Esophagus muscularis mucosa (tissue), 4 donors: ENCODE data around the gene ETFBKMT.

ENCODE experiments used
- EP300 ChIP-seq: sonication (generic); formaldehyde crosslinking; IDR thresholded peaks from one replicate; pipeline ENCODE4 v1.6.1; 2017; ENCODE audit warnings: antibody characterized with exemption
- POLR2AphosphoS5 ChIP-seq, 2 donors: sonication (generic); formaldehyde crosslinking; IDR thresholded peaks; one replicate each; pipeline ENCODE4 v1.6.1; 2017; ENCODE audit warnings: antibody characterized with exemption in 2 of 2
- TF ChIP-seq, protein P1 (sequence below), 3 experiments: fragments of 200-600 bp in 2 of 3; fragments of 450-650 bp in 1 of 3; sonication (generic) in 2 of 3; IDR thresholded peaks; one replicate each; pipeline ENCODE4 v1.5.1; 2017 to 2019; ENCODE audit warnings: antibody characterized with exemption in 3 of 3, mild to moderate bottlenecking in 2 of 3, moderate library complexity in 1 of 3

DNA sequence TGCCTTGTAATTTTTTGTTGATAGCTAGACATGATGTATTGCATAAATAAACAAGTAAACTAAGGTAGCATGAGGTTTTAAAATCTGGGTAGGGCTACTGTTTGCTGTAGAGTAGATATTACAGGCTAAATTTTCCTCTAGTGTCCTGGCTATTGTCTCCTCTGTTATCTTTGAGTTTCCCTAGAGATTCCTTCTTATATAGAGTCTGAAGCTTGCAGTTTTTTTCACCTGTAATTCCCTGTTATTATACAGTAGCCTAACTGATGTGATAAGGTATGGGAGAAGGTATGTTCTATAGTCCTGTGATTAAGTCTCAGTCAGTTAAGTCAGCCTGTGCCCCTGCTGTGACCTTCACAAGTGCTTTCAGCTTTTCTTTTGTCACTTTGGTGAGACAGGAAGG, 9.5 kb downstream of the ETFBKMT start:
- no peak for TF ChIP-seq EP300
- no peak for TF ChIP-seq POLR2AphosphoS5 (IDR thresholded peaks at IDR 0.05)
- TF ChIP-seq, protein P1, sequence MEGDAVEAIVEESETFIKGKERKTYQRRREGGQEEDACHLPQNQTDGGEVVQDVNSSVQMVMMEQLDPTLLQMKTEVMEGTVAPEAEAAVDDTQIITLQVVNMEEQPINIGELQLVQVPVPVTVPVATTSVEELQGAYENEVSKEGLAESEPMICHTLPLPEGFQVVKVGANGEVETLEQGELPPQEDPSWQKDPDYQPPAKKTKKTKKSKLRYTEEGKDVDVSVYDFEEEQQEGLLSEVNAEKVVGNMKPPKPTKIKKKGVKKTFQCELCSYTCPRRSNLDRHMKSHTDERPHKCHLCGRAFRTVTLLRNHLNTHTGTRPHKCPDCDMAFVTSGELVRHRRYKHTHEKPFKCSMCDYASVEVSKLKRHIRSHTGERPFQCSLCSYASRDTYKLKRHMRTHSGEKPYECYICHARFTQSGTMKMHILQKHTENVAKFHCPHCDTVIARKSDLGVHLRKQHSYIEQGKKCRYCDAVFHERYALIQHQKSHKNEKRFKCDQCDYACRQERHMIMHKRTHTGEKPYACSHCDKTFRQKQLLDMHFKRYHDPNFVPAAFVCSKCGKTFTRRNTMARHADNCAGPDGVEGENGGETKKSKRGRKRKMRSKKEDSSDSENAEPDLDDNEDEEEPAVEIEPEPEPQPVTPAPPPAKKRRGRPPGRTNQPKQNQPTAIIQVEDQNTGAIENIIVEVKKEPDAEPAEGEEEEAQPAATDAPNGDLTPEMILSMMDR (IDR thresholded peaks at IDR 0.05): no peak
